GM10266 (cell line): Measurements from ENCODE around the gene THSD7B.

Experiments
- DNase-seq: peaks from one replicate; pipeline ENCODE4 v3.0.0; 2012; ENCODE audit errors: extremely low spot score
- TF ChIP-seq, protein P1 (sequence below): IDR thresholded peaks from 2 replicates; pipeline ENCODE4 v1.5.1; 2012; ENCODE audit warnings: mild to moderate bottlenecking, low read depth; ENCODE audit not compliant: control insufficient read depth, insufficient read depth; ENCODE audit errors: missing control alignments

Gene THSD7B

GRCh38 chr2:137190411-137191195 is 425.3 kb downstream of the THSD7B start:
- no peak for DNase-seq
- TF ChIP-seq, protein P1, sequence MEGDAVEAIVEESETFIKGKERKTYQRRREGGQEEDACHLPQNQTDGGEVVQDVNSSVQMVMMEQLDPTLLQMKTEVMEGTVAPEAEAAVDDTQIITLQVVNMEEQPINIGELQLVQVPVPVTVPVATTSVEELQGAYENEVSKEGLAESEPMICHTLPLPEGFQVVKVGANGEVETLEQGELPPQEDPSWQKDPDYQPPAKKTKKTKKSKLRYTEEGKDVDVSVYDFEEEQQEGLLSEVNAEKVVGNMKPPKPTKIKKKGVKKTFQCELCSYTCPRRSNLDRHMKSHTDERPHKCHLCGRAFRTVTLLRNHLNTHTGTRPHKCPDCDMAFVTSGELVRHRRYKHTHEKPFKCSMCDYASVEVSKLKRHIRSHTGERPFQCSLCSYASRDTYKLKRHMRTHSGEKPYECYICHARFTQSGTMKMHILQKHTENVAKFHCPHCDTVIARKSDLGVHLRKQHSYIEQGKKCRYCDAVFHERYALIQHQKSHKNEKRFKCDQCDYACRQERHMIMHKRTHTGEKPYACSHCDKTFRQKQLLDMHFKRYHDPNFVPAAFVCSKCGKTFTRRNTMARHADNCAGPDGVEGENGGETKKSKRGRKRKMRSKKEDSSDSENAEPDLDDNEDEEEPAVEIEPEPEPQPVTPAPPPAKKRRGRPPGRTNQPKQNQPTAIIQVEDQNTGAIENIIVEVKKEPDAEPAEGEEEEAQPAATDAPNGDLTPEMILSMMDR = no peak

DNA sequence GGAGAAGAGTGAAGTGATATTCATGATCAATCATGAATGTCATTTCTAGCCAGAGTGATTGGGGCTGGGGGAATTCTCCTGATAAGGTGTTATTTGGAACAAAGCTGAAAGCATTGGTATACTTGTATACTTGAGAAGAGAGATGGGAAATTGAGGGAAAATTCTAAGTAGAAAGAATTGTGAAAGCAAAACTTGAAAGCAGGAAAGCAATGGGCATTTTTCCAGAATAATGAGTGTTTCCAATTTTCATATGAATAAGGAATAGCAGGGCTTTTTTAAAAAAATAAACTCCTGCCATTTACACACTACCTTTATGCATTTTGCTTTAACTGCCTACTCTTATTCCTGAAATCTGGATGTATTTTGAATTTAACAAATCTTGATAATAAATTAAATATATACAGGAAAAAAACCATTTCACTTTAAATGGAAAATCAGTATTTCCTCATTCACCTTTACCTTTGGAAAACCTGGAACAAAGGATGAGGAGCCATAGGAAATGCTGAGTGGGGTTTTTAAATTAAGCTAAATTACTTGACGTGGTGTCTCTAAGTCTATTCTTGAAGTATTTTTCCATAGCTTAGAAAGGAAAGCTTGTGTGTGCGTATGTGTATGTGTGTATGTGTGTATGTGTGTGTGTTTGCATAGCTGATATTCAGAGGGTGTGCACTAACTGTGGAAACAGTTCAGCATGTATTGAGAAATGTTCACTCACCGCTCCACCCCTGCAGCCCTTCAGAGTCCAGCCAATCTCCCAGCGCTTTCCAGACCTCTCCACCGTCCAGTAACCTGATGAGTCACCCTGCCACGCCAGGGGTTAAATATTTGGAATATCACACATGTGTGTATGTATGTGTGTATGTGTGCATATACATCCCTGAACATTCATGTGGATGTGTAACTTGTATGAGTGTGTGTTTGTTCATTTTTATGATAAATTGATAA is 427.3 kb downstream of the THSD7B start:
- DNase-seq = no peak
- TF ChIP-seq, protein P1 = no peak

GRCh38 chr2:137193401-137193800 is 428.1 kb downstream of the THSD7B start:
- TF ChIP-seq, protein P1 = no peak
- no peak for DNase-seq

GRCh38 chr2:137194111-137194510 is 428.8 kb downstream of the THSD7B start:
- TF ChIP-seq, protein P1 = no peak
- DNase-seq = no peak

- DNase-seq = no peak
- TF ChIP-seq, protein P1 = no peak
Measured at GRCh38 chr2:137199751-137200150, 434.4 kb downstream of the THSD7B start.

GRCh38 chr2:137202318-137202717 is 437.0 kb downstream of the THSD7B start:
- TF ChIP-seq, protein P1 = no peak
- no peak for DNase-seq

DNA sequence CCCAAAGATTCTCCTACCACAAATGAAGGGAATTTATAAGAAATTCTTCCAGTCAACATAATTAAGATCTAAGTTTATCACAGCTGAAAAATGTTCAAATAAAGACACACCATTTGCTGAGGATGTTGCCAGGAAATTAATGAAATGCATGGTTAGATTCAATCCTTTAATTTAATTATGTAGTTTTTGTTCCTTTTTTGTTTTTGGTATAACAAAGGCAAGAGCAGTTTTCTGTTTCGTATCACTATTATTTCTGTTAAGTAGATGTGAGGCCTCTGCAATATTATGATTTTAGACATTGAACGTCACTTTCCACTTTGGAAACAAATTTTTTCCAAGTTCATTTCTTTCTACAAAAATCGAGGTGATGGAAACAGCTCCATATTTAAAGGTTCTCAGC is 440.0 kb downstream of the THSD7B start:
- DNase-seq = no peak
- TF ChIP-seq, protein P1 = no peak
